ENCODE results near the gene PRKN.

The PRKN gene

GRCh38 chr6:161954699-161955276, 772.8 kb downstream of the PRKN start:
- DNase-seq (ENCODE audit: low read depth), result no peak

DNA sequence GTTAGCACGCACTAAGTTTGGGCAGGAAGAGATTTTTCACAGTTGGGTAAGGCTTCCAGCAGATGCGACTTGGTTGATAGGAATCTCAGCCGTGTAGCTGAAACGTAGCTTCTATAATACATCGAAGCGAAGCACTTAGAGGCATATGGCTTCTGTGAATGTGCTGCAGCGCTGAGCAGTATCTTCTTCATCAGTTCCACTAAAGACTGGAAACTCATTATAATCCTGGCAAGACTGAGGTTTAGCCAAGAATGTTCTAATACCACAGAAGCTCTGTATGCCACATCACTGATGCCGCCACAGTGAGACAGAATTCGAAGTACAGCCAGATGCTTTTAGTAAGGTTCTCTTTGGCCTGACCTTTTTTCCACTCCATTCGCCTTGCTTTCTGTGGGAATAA, 773.5 kb downstream of the PRKN start:
- DNase-seq (ENCODE audit: low read depth), result no peak

GRCh38 chr6:161951126-161951525, 776.4 kb downstream of the PRKN start:
- DNase-seq (ENCODE audit: low read depth), result no peak

GRCh38 chr6:161949531-161949930, 778.0 kb downstream of the PRKN start:
- DNase-seq (ENCODE audit: low read depth), result no peak

DNA sequence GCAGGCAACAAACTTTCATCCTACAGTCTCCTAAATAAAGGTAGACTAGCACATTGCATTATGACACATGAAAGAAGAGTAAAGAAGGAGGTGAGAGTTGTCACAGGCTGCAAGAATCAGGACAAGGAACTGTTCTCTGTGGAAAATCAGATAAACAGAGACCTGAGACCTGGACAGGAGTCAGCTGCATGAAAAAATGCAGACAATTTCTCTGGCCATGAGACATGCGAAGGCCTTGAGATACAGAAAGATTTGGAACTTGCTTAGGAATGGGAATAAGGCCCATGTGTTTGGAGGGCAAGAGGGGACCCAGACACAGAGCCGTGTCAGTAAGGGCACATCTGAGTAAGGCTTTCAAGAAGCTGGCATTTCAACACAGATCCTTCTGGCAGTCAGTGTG, 779.1 kb downstream of the PRKN start:
- no peak for DNase-seq (ENCODE audit: low read depth)

- DNase-seq (ENCODE audit: low read depth), result no peak
Observed at GRCh38 chr6:161947371-161947770, 780.2 kb downstream of the PRKN start.

- DNase-seq (ENCODE audit: low read depth), result no peak
Observed at GRCh38 chr6:161946461-161946860, 781.1 kb downstream of the PRKN start.

DNA sequence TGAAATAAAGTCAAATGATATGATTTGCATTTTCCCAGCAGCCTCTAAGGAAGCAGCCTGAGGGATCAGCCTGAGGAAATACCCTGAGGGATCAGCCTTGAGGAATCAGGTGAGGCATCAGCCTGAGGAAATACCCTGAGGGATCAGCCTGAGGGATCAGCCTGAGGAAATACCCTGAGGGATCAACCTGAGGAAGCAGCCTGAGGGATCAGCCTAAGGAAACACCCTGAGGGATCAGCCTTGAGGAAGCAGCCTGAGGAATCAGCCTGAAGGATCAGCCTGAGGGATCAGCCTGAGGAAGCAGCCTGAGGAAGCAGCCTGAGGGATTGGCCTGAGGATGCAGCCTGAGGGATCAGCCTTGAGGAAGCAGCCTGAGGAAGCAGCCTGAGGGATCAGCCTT, 784.0 kb downstream of the PRKN start:
- DNase-seq (ENCODE audit: low read depth), result no peak

DNA sequence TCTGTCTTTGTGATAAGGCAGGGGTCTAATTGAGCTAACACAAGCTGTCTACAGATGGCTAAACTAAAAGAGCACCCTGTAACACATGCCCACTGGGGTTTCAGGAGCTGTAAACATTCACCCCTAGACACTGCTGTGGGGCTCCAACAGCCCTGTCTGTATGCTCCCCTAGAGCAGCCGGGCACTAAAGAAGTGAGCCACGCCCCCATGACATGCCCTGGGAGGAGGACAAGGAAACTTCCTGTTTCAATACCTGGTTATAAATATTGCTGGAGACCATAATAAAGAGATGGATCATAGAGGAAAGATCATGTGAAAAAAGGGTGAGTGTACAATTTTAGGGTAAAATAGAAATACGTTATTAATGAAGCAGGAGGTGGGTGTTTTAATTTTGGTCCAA, 786.0 kb downstream of the PRKN start:
- no peak for DNase-seq (ENCODE audit: low read depth)

GRCh38 chr6:161940519-161940918, 787.0 kb downstream of the PRKN start:
- no peak for DNase-seq (ENCODE audit: low read depth)

DNA sequence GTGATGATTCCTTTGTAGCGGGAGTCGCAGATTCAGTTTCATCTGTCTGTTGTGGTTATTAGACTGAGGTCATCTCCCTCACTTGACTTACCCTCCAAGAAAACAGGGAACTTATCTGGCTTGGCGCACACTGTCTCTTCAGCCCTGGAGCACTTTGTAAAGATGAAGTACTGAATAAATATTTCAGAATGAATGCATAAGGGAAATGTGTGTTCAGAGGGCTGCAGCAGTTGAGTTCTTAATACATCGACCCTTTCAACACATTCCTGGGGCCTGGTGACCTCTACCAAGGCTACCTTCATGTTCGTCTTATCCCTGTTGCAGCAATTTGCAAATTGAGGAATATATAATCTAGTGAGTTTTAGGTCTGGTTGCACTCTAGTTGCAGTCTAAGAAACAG, 801.2 kb downstream of the PRKN start:
- no peak for DNase-seq (ENCODE audit: low read depth)

DNA sequence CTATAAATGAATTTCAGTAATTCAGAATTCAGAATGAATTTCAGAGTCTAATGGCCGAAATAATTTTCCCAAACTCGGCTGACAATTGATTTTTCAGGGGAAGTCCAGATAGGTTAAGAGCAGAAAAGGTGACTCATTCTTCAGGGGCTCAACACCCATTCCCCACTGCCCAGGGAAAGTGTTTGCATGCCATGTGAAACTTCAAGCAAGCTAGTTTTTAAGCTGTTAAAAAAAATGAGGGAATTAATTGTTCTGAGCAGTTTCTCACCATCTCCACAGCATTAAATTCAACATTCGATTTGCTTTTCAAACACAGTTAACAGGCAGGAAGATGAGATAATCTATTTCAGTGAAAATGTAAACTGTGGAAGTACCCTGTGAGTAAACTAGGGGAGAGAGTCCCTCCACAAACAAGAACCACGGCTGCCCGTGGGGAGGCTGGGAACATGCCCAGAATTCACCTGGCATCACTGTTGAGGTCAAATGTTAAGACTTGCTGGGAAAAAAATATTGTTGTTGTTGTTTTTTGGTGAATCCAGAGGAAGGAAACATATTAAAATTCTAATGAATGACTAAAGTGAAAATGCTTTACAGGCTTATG, 803.0 kb downstream of the PRKN start:
- DNase-seq (ENCODE audit: low read depth), result no peak

- no peak for DNase-seq (ENCODE audit: low read depth)
Observed at GRCh38 chr6:161922631-161923119, 804.9 kb downstream of the PRKN start.

GRCh38 chr6:161921602-161922395, 805.8 kb downstream of the PRKN start:
- no peak for DNase-seq (ENCODE audit: low read depth)

- DNase-seq (ENCODE audit: low read depth), result no peak
Observed at GRCh38 chr6:161919691-161920090, 807.9 kb downstream of the PRKN start.

DNA sequence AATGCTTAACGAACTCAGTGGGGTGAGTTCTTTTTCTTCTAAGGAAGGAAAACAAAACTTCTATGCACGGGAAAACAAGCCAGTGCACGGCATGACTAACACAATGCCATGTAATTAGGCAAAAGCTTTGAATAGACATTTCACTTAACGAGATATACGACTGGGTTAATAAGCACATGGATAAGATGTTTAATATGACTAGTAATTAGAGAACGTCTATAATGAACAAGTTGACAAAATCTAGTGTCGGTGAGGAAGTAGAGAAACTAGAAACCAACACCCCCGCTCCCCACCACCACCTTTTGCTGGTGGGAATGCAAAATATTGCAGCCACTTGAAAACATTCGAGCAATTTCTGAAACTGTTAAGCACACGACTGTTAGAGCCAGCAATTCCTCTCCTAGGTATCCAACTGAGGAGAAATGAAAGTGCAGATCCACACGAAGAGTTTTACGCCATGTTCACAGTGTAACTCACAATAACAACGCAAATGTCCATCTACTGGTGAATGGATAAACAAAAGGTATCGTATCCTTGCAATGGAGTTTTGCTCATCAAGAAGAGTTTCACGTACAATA, 808.8 kb downstream of the PRKN start:
- DNase-seq (ENCODE audit: low read depth), result no peak

DNA sequence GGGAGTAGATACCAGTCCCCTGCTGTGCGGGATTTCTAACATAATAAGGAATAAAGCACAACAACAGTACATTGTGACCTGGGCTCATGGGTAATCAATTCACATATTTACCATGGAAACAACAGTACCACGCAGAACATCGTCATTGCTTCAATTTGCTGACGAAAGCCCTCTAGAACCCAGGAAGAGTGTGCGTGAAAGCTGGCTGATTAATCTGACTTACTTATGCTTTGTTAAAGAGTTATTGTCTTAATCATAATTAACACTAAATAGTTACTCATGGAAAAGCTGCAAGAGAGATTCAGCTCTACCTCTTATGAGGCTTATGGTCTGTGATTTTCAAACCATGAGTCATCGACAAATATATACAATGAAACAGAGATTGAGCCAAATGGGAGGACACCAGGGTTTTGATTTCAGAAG, 809.4 kb downstream of the PRKN start:
- no peak for DNase-seq (ENCODE audit: low read depth)

- DNase-seq (ENCODE audit: low read depth), result no peak
Observed at GRCh38 chr6:161917645-161918044, 809.9 kb downstream of the PRKN start.

GRCh38 chr6:161915456-161915964, 812.1 kb downstream of the PRKN start:
- no peak for DNase-seq (ENCODE audit: low read depth)

DNA sequence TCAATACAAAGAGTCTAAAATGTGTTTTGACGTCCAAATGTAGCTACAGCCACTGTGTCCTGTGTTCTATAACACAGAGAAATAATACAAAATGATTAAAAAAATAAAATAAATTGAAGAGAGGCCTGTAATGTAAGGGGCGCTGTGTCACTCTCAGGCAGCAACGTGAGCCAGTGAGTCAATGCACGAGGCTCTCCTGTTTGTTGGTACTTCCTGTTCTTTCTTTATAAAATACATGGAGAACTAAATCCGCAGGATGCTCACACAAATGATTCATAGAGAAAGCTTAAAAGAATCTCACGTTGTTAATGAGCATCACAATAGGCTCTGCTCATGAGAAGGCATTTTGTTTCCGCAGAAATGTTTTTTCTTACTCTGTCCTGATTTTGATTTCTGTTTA, 818.7 kb downstream of the PRKN start:
- DNase-seq (ENCODE audit: low read depth), result no peak

GRCh38 chr6:161906571-161906970, 821.0 kb downstream of the PRKN start:
- DNase-seq (ENCODE audit: low read depth), result no peak

GRCh38 chr6:161903584-161904212, 823.9 kb downstream of the PRKN start:
- DNase-seq (ENCODE audit: low read depth), result no peak

All from stimulated activated CD8-positive, alpha-beta memory T cell treated with anti-CD3 and anti-CD28 coated beads, Interleukin-12 subunit alpha, Interleukin-12 subunit beta, amount 100 ng/mL, for 1 hour (primary cell).